SHP77 (cell line): ENCODE results near the gene TBC1D22A.
"Not testable (repeated sequence)": the region's sequence is repeated elsewhere in the genome, so short reads cannot be mapped to it uniquely, and the experiment has no call there.

ENCODE experiments used
- DNase-seq, 2 experiments: peaks; one replicate each; lab custom pipeline; 2025; lab: John Stamatoyannopoulos, UW

Gene TBC1D22A

GRCh38 chr22:47124451-47124881, 362.0 kb downstream of the TBC1D22A start:
- no peak for DNase-seq

- DNase-seq: no peak
Observed at GRCh38 chr22:47124961-47125360, 362.5 kb downstream of the TBC1D22A start.

DNA sequence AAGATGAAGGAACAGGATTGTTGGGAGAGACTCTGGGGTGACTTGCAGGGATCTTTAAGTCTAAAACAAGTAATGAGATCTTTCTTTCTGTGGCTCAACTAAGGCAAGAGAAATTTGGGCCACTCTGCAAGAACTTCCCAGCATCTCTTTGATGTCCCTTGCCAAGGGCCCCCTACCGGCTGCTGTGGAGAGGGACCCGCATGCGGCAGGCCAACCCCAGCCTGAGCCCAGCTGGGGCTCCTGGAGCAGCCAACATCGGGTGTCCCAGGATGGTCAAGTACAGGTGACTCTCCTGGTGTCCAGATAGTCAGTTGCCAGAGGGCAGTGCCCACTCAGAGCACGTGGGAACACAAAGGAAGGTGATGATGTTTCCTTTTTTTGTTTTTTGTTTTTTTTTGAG, 363.2 kb downstream of the TBC1D22A start:
- no peak for DNase-seq

GRCh38 chr22:47126344-47126811, 363.9 kb downstream of the TBC1D22A start:
- no peak for DNase-seq

GRCh38 chr22:47127441-47127871, 365.0 kb downstream of the TBC1D22A start:
- no peak for DNase-seq

DNA sequence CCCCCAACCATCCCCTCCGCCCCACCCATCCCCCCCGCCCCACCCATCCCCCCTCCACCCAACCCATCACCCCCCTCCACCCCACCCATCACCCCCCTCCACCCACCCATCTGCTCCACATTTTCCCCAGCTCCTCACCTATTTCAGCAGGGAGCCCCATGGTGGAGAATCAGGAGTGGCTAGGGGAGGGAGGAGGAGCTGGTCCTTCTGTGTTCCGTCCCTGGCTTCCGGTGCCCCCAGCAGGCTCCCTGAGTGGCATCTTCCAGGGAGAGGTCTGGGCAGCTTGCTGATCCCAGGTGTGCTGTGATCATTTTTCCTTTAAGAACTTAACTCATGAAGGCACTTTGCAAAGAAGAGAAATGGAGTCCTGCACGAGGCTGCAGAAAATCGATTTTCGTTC, 365.8 kb downstream of the TBC1D22A start:
- DNase-seq: no peak

DNA sequence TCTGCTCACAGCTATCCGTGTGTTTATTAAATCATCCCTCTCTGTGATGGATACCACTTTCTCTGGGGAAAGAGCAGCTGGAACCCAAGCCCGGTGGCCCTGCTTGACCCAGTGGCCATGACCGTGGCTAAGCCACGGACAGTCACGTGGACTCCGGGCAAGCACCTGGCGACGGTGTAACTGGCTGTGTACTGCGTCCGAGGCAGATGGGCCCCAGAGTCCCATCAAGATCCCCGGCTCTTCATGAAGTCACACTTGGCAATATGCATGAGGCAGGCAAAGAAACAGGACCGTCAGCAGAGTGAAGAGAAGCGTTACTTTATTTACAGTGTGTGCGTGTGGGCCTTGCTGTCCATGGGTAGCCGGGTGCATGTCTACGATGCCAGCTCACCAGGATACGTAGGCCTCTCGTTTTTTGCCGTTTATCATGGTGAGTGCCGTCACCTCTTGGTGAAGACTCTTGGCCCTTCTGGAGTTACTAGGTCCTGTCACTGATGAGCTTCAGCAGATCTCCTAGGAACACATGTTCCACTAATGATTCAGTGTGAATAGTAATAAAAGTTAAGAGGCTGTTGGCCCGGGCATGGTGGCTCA, 366.3 kb downstream of the TBC1D22A start:
- no peak for DNase-seq

DNA sequence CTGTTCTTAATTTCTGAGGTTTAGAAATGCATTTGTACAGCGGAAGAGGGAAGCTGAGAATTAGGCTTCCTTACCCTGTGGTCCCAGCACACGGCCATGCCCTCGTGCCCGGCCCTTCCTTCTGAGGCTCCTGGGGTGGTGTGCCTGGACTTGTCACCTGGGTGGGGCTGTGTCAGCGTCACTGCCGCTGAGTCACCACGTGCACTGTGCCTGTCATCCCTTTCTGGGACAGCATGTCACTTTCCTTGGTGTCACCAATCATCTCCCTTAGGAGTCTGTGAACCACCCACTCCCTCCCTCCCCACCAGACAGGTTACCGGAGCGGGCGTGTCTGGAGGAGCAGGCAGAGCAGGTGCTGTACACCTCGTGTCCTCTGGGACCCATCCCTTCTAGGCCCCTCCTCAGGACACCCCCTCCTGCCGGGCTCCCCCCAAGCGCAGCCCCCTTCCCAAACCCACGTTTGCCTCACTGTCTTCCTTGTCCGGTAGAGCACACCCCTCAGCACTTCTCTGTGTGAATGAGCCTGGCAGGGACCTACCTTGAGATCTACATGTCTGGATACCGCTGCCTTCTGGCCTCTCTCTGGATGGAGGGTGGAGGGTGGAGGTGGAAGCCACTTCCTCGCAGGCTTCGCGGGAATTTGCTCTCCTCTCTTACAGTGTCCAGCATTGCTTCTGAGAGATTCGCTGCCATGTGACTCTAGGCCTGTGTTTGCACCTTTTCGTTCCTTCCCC, 367.6 kb downstream of the TBC1D22A start:
- DNase-seq: no peak

- DNase-seq: no peak
Observed at GRCh38 chr22:47130883-47131631, 368.6 kb downstream of the TBC1D22A start.

DNA sequence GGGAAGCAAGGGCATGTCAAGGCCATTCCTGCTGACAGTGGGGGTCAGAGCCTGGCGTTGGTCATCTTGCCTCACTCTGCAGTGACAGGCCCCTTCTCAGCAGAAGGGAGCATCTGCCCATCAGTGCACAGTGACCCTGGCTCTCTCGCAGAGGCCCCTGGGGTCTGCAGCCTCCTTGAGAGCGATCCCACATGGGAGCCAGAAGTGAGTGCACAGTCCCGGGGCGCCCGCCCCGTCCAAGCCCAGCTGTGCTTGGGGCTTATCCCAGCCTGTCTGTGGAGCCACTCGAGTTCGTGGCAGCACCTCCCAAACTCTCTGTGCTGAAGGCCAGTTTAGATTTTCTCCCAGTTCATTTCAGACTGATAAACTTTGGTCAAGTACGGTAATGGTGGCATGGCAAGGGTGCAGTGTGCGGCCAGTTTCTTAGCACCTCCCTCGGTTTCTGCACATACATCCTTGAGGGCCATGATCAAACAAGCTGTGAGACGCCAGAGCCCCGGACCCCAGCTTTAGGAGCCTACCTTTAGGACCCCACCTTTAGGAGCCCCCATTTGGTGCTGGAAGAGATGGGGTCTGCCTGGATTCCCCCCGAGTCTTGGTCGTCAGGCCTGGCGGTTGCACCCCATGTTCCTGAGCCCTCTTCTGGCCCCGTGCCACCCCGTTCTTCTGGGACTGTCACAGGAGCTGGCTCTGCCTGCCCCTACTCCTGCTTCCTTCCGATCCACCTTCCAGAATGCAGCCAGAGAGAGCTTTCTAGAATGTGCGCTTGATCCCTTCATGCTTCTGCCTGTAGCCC, 369.4 kb downstream of the TBC1D22A start:
- no peak for DNase-seq

GRCh38 chr22:47132428-47132825, 370.0 kb downstream of the TBC1D22A start:
- DNase-seq: no peak

DNA sequence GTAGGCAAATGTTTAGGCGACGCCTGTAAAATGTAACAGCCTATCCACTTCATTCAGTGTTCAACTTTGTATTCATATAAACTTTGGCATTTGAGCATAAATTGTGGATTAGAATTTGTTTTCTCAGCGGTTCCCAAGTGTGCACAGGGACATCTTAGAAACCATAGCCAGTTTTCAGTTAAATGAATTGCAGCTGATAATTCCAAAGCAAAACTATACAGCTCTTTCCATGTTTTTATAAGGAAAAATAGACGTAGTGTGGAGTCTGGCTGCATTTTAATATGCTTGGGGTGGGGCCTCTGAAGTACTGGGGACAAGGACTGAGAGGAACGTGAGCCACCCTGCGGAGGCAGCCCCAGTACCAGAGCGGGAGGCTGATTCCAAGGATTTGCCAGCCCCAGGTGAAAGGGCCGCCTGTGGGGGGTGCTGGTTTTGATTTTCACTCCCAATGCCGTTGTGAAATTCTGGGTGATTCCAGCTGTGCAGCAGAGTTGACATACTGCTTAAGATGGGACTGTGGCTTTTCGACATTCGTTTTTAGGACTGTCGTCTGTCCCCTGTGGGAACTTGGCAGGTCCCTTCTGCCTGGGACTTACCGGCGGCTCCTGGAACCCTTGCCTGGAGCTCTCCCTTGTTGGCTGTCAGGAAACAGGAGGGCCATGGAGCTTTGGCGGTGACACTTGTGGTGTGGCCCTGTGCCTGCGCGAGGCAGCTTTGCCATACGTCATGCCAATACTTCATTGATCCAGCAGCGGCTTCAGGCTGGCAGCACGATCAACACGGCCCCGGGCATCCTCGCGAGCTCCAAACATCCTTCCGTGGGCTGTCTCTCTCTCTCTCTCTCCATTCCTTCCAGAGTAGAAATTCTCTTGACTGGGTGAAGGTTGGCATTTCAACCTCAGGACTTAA, 370.9 kb downstream of the TBC1D22A start:
- no peak for DNase-seq

DNA sequence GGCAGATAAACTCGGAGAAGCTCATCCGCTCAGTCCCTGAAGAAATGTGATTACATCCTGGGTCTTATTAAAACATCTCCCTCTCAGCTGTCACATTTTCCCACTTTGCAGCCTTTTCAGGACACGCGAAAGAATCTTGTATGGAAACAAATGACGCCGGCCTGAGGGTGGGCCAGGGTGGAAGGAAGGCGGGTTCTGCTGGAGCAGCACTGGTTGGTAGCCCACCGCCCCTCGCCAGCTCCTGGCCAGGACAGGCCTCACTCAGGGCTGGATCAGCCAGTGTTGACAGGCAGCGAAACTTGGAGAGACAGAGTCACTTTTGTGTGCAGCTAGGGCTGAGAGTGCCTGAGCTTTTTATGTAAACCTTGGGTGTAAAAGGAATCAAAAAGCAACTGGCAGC, 371.8 kb downstream of the TBC1D22A start:
- DNase-seq: no peak

DNA sequence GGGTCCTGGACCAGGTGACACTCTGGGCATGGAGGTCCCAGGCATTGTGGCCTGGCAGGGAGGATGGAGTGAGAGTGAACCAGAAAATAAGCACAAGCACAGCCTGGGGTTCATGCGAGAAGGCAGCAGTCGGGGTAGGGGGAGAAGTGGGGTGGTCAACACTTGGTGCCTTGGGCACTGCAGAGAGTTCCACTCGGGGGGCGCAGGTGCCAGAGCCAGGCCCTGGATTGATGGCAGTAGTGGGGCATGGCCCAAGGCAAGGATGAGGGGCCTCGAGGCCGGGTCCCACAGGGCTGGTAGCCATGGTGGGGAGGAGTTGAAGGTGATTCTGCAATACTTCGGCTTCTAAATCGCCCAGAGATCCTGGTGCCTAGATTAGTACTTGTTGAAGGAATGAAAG, 372.9 kb downstream of the TBC1D22A start:
- DNase-seq: no peak

DNA sequence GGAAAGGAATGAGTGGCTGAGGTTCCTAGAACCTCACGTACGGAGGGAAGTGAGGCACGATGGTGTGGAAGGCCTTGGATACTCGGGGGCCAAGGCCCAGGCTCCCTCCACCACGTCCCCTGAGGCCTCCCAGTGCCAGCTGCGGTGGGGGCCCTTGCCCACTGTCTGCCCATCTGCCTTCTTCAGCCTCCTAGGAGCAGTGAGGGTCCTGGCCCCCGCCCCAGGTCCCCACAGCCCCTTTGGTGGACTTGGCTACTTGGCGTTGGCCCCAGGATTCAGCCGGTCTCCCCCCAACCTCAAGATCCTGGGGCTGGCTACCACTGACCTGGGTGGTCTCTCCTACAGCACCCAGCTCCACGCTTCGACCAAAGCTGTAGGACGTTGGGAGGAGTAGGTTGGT, 373.6 kb downstream of the TBC1D22A start:
- no peak for DNase-seq

DNA sequence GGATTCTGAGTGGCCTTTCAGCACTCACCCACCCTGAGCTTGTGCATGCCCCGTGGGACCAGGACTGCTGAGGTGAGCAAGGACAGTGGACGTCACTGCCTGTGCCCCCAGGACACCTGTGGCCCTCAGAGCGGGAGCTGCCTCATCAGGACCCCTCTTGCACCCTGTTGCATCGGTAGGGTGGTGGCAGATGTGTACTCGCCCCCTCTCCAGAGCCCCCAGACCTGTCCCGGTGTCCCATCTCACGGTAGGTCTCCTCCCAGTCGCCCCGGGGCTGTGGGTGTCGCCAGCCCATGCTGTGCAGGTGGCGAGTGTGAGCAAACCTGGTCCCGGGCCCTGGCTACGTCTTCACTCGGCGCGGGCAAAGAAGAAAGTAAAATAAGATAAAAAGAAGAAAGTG, 374.2 kb downstream of the TBC1D22A start:
- DNase-seq: no peak

DNA sequence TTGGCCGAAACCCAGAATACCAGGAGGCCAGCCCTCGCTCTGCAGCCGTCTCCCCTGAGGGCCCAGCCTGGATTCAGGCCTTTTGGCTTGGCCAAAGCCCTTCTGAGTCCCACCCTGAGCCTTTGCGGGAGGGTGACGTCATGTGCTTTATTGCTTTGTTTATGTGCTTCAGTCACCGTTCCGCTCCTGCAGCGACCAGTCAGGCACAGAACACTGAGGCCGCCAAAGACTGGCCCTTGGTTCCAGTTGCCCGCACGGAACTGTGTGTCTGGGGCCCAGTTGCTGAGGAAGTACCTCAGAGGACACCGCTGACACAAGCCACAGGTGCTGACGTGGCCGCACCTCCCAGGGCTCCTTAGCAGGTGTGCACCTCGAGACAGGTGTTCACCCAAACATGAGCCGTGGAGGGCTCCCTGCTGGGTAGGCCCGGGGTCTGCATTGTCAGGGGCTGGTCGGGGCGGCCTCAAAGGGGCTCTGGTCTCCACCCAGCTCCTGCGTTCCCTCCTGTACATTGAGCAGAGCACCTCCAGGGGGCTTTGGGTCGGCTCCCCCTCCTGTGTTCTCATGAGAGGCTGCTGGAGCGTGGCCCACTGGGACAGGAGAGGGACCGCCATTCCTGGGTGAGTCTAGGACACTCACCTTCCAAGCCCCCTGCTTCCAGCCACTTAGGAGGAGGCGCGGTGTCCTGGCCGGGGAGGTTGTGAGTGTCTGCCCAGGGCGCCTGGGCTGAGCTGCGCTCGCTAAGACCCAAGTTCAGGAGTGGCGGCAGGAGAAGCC, 376.8 kb downstream of the TBC1D22A start:
- no peak for DNase-seq

GRCh38 chr22:47139790-47140119, 377.3 kb downstream of the TBC1D22A start:
- no peak for DNase-seq

GRCh38 chr22:47140975-47141374, 378.5 kb downstream of the TBC1D22A start:
- not testable (repeated sequence) for DNase-seq

DNA sequence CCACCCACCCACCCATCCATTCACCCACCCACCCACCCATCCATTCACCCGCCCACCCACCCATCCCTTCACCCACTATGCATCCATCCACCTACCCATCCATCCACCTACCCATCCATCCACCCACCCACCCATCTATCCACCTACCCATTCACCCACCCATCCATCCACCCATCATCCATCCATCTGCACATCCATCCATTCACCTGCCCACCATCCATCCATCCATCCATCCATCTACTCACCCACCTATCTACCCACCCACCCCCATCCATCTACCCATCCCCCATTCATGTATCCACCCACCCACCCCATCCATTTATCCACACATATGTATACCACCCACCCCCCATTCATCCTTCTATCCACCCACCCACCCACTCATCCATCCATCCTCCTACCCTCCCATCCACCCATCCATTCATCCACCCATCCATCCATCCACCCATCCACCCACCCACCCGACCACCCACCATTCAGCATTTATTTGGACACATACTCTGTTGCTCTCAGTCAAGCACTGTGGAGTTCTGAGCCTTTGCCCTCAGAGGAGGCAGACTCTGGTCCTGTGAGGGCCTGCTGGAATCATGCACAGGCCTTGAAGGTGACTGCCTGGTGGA, 380.1 kb downstream of the TBC1D22A start:
- no peak for DNase-seq
